HG03280 (cell line): ENCODE measurements around the gene FKBP10.
"Not testable (repeated sequence)": the region's sequence is repeated elsewhere in the genome, so short reads cannot be mapped to it uniquely, and the experiment has no call there.

ENCODE experiments used
- ATAC-seq: cut with Tn5 transposase; IDR thresholded peaks from one replicate; pipeline ENCODE4 v1.9.1; 2021; ENCODE audit warnings: mild to moderate bottlenecking, moderate library complexity; ENCODE audit not compliant: unreplicated experiment

Gene FKBP10

GRCh38 chr17:41812381-41813151 lies at the start of gene FKBP10:
Gene FKBP10 (plus strand): TSS chr17:41813004. CDS start chr17:41813035, 31 bp downstream.
- no peak for ATAC-seq

- no peak for ATAC-seq
These were observed 49.5 kb upstream of the FKBP10 start for GRCh38 chr17:41763327-41763726.

GRCh38 chr17:41766135-41766534 lies 46.7 kb upstream of the FKBP10 start:
- no peak for ATAC-seq

GRCh38 chr17:41767324-41768042 lies 45.3 kb upstream of the FKBP10 start:
- no peak for ATAC-seq

- no peak for ATAC-seq
These were observed 44.0 kb upstream of the FKBP10 start for GRCh38 chr17:41768682-41769288.

GRCh38 chr17:41769346-41769862 lies 43.4 kb upstream of the FKBP10 start:
- no peak for ATAC-seq

GRCh38 chr17:41769985-41770384 lies 42.8 kb upstream of the FKBP10 start:
- ATAC-seq = no peak

- no peak for ATAC-seq
These were observed 41.2 kb upstream of the FKBP10 start for GRCh38 chr17:41771389-41772206.

GRCh38 chr17:41772218-41772585 lies 40.6 kb upstream of the FKBP10 start:
- no peak for ATAC-seq

- ATAC-seq = no peak
These were observed 40.1 kb upstream of the FKBP10 start for GRCh38 chr17:41772586-41773189.

GRCh38 chr17:41773190-41773588 lies 39.6 kb upstream of the FKBP10 start:
- ATAC-seq = no peak

- no peak for ATAC-seq
These were observed 39.0 kb upstream of the FKBP10 start for GRCh38 chr17:41773731-41774193.

GRCh38 chr17:41775394-41776226 lies 37.2 kb upstream of the FKBP10 start:
- no peak for ATAC-seq

GRCh38 chr17:41776262-41776900 lies 36.4 kb upstream of the FKBP10 start:
- ATAC-seq = not testable (repeated sequence)

GRCh38 chr17:41777157-41777573 lies 35.6 kb upstream of the FKBP10 start:
- ATAC-seq = no peak

GRCh38 chr17:41777574-41778188 lies 35.1 kb upstream of the FKBP10 start:
- ATAC-seq = no peak

GRCh38 chr17:41779954-41780353 lies 32.9 kb upstream of the FKBP10 start:
- ATAC-seq = no peak

GRCh38 chr17:41781404-41782110 lies 31.2 kb upstream of the FKBP10 start:
- ATAC-seq = no peak
